HG03460 (cell line): ENCODE results near the gene VPREB3.

Experiments
- ATAC-seq: cut with Tn5 transposase; IDR thresholded peaks from one replicate; pipeline ENCODE4 v1.9.1; 2021; ENCODE audit not compliant: unreplicated experiment

The VPREB3 gene

GRCh38 chr22:23704062-23704461 is 50.2 kb downstream of the VPREB3 start:
- no peak for ATAC-seq
